Type B pancreatic cell (in vitro differentiated cells): ENCODE results near the gene HEATR5B. TPM values are rescaled to one million over a fixed set of nuclear protein-coding genes. Genes with fewer than 3 reads are reported as not detected.

ENCODE experiments used
- DNase-seq: peaks from one replicate; pipeline ENCODE4 v3.0.0; 2021; ENCODE audit warnings: mixed read lengths; ENCODE audit not compliant: unreplicated experiment; ENCODE audit errors: extremely low spot score
- H3K27ac Mint-ChIP-seq: 2 replicates; pipeline ENCODE4 v1.8.0; 2021; ENCODE audit warnings: mild to moderate bottlenecking, mixed read lengths
- H3K27me3 Mint-ChIP-seq: 2 replicates; pipeline ENCODE4 v1.8.0; 2021; ENCODE audit warnings: mixed read lengths
- H3K36me3 Mint-ChIP-seq: 2 replicates; pipeline ENCODE4 v1.8.0; 2021; ENCODE audit warnings: mixed read lengths
- H3K4me1 Mint-ChIP-seq: one replicate; pipeline ENCODE4 v1.8.0; 2021; ENCODE audit warnings: mixed read lengths; ENCODE audit not compliant: unreplicated experiment
- H3K4me3 Mint-ChIP-seq: 2 replicates; pipeline ENCODE4 v1.8.0; 2021; ENCODE audit warnings: mild to moderate bottlenecking, mixed read lengths
- H3K9me3 Mint-ChIP-seq: 2 replicates; pipeline ENCODE4 v1.8.0; 2021; ENCODE audit warnings: mixed read lengths
- total RNA-seq: library from RNA; stranded (reverse); gene quantifications from 2 replicates; pipeline ENCODE4 v1.2.1, GENCODE V29; 2021; ENCODE audit warnings: low replicate concordance
- TF ChIP-seq, protein P1 (sequence below): fragments of 200-600 bp; sonication (generic); conservative IDR thresholded peaks from 2 replicates; pipeline ENCODE4 v1.5.0; 2021; ENCODE audit warnings: antibody characterized with exemption, mild to moderate bottlenecking

The HEATR5B gene
- total RNA-seq, 1 donor from 2014 or later, result 18.9 TPM

DNA sequence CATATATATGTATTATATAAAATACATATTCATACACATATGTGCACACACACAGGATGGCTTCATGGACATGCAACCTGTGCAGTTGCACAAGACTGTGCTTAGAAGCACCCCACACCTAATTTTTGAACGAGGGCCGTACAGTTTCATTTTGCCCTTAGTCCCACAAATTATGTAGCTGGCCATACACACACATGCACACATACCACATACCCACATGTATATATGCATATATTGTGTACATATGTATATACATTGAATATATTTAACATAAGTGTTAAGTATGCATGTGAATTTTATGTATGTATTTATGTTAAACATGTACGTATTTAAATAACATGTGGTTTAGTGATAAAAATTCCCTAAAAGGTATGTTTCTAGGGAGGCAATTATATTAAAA is 18.4 kb upstream of the HEATR5B start:
- no peak for DNase-seq
- H3K27me3 Mint-ChIP-seq, result no peaks in the 10 kb centered on the region
- H3K27ac Mint-ChIP-seq, result no peak overlapping the region
- TF ChIP-seq, protein P1, sequence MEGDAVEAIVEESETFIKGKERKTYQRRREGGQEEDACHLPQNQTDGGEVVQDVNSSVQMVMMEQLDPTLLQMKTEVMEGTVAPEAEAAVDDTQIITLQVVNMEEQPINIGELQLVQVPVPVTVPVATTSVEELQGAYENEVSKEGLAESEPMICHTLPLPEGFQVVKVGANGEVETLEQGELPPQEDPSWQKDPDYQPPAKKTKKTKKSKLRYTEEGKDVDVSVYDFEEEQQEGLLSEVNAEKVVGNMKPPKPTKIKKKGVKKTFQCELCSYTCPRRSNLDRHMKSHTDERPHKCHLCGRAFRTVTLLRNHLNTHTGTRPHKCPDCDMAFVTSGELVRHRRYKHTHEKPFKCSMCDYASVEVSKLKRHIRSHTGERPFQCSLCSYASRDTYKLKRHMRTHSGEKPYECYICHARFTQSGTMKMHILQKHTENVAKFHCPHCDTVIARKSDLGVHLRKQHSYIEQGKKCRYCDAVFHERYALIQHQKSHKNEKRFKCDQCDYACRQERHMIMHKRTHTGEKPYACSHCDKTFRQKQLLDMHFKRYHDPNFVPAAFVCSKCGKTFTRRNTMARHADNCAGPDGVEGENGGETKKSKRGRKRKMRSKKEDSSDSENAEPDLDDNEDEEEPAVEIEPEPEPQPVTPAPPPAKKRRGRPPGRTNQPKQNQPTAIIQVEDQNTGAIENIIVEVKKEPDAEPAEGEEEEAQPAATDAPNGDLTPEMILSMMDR, result no peak
- no peak overlapping the region for H3K4me3 Mint-ChIP-seq
- H3K9me3 Mint-ChIP-seq, result no peaks in the 10 kb centered on the region
- H3K4me1 Mint-ChIP-seq, result no peaks in the 10 kb centered on the region
- peaks cover 21% of the 10 kb centered on the region for H3K36me3 Mint-ChIP-seq

DNA sequence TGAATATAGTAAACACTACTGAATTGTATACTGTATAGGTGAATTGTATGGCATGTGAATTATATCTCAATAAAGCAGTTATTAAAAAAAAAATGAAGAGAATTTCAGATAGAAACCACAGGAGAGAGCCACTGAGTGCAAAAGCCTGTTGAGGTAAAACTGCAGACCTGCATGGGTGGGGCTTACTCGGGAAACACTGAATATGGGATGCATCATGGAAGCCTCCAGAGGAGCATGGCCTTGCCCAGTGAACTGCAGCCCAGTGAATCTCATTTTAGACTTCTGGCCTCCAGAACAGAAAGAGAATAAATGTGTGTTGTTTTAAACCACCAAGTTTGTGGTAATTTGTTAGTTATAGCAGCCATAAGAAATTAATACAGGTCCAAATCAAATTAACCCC is 15.9 kb upstream of the HEATR5B start:
- no peak for DNase-seq
- TF ChIP-seq, protein P1, result no peak
- no peaks in the 10 kb centered on the region for H3K9me3 Mint-ChIP-seq
- H3K27me3 Mint-ChIP-seq, result no peaks in the 10 kb centered on the region
- no peak overlapping the region for H3K27ac Mint-ChIP-seq
- H3K4me1 Mint-ChIP-seq, result no peaks in the 10 kb centered on the region
- no peak overlapping the region for H3K4me3 Mint-ChIP-seq
- H3K36me3 Mint-ChIP-seq, result peaks cover 9% of the 10 kb centered on the region

DNA sequence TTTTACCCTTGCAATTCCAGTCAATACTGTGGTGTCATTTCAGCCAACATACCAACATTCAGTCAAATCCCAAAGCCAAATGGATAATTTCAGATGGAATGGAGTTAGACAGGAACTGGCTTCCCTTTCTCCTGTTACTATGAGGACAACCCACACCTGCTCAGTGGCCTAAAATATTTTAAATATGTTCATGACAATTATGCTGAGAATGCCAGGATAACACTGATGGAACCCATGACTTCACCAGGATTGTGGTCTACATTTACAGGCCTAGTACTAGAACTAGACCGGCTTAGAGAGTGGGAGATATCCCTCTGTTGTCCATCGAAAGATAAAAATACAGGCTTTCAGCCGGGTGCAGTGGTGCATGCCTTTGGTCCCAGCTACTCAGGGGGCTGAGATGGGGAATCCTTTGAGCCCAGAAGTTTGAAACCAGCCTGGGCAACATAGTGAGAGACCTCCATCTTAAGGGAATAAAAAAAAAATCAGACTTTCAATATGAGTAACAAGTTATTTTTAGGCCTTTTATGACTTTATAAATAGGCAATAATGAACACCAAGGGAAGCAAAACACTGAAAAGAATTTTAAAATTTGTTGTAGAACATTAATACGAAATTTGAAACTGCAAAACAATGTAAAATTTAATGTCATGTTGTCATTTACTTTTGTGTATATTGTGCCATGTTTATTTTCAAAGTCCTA is 14.4 kb upstream of the HEATR5B start:
- no peaks in the 10 kb centered on the region for H3K4me1 Mint-ChIP-seq
- no peak for DNase-seq
- H3K4me3 Mint-ChIP-seq, result no peak overlapping the region
- no peaks in the 10 kb centered on the region for H3K27me3 Mint-ChIP-seq
- peaks cover 8% of the 10 kb centered on the region for H3K36me3 Mint-ChIP-seq
- no peaks in the 10 kb centered on the region for H3K9me3 Mint-ChIP-seq
- TF ChIP-seq, protein P1, result no peak
- H3K27ac Mint-ChIP-seq, result no peak overlapping the region

DNA sequence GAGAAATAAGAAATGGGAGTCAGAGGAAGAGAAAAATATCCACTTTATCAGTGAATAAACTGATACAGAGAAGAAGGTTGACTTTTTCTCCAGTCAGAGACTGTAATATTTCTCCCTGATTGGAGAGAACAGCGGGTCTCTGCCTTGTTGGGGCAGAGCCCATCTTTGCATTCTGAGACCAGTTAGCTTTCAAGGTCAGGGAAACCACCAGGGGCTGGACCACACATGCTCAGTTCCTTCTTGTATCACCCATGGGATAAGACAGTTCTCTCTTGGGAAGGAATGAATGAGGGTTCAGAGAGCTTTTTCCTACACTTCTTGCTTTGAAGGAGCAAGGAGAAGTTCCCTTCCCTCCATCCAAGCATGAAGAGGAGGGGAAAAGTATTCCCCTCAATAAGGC is 12.4 kb upstream of the HEATR5B start:
- Mint-ChIP-seq H3K27me3 (no peaks in the 10 kb centered on the region), H3K4me3 (no peak overlapping the region), H3K27ac (no peak overlapping the region), H3K4me1 (no peaks in the 10 kb centered on the region), H3K9me3 (no peaks in the 10 kb centered on the region), H3K36me3 (peaks cover 8% of the 10 kb centered on the region)
- DNase-seq, result no peak
- TF ChIP-seq, protein P1, result no peak

DNA sequence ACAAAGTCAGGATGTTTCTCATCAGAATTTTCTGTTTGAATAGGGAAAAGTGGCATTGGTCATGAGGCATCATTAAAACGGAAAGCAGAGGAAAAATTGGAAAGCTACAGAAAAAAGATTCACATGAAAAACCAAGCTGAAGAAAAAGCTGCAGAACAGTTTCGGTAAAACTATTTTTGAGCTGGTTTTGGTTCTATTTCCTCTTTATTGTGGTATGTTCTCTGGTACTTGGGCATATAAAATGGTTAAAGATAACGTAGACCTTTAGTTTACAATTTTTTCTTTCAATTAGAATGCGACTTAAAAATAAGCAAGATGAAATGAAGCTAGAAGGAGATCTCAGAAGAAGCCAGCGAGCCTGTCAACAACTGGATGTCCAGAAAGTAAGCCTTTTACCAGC is 7.7 kb upstream of the HEATR5B start:
- H3K4me3 Mint-ChIP-seq, result no peak overlapping the region
- no peak overlapping the region for H3K27ac Mint-ChIP-seq
- TF ChIP-seq, protein P1, result no peak
- no peak for DNase-seq
- no peaks in the 10 kb centered on the region for H3K27me3 Mint-ChIP-seq
- H3K36me3 Mint-ChIP-seq, result peaks cover 9% of the 10 kb centered on the region
- H3K9me3 Mint-ChIP-seq, result no peaks in the 10 kb centered on the region
- H3K4me1 Mint-ChIP-seq, result no peaks in the 10 kb centered on the region
